HG02870 (cell line): ENCODE measurements around the gene ABCA7.

Experiments used
- ATAC-seq: cut with Tn5 transposase; IDR thresholded peaks from one replicate; pipeline ENCODE4 v1.9.1; 2021; ENCODE audit warnings: mild to moderate bottlenecking, moderate library complexity; ENCODE audit not compliant: unreplicated experiment

ABCA7 gene

DNA sequence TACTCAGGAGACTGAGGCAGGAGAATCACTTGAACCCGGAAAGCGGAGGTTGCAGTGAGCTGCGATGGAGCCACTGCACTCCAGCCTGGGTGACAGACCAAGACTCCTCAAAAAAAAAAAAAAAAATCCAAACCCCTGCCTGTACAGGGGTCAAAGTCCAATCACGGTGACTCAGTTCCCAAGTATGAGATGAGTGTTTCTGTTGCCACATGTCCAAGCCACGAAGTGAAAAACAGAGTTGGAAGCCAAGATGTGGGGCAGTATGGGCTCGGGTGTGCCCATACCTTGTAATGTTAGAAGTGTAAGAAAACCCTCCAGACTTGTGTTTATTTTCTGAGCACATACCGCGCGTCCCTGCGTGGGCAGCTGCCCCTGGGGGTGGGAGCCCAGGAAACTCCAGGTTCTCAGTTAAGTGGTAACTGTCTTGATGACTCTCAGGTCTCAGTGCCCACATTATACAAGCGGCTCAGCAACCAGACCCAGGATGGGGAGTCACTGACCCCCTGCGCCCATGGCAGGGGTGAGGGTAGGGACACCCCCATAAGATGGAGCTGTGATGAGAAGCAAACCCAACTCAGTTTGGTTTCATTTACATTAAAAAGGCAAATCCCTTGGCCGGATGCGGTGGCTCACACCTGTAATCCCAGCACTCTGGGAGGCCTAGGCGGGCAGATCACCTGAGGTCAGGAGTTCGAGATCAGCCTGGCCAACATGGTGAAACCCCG is 62.7 kb downstream of the ABCA7 start:
- ATAC-seq: no peak

DNA sequence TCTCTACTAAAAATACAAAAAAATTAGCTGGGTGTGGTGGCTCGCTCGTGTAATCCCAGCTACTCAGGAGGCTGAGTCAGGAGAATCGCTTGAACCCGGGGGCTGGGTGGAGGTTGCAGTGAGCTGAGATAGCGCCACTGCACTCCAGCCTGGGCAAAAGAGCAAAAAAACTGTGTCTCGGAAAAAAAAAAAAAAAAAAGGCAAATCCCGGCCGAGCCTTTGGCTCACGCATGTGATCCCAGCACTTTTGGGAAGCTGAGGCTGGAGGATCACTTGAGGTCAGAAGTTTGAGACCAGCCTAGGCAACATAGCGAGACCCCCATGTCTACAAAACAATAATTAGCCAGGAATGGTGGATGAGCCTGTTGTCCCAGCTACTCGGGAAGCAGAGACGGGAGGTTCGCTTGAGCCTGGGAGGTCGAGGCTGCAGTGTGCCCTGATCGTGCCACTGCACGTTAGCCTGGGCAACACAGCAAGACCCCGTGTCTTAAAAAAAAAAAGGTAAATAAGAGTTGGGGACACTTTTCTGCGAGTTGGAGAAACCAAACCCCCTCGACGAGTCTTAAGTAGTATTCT is 63.3 kb downstream of the ABCA7 start:
- ATAC-seq: no peak

DNA sequence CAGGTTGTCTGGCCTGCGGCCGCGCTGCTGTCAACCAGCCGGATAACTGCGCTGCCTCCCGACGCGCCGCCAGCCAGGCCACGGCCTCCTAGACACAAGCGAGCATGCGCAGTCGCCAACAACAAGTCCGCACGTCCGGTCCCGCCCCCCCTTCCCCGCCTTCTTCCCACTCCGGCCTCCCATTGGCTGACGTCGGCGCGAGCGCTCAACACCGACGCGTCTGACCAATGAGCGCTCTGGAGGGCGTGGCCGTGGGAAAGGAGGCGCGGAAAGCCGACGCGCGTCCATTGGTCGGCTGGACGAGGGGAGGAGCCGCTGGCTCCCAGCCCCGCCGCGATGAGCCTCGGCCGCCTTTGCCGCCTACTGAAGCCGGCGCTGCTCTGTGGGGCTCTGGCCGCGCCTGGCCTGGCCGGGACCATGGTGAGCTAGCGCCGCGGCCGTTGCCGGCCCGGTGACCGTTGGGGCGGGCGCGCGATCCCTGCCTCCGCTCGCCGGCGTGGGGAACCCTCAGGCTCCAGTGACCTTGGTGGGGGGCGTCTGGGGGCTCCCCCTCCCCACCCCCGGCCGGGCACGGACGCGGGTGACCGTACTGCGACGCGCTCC is 63.9 kb downstream of the ABCA7 start, which contains the start of gene GPX4:
Gene GPX4 (plus strand): TSS at position 287 of the 603 bp plus-strand sequence. CDS start 50 bp downstream, at position 337.
- peak; percentile 81 for ATAC-seq

DNA sequence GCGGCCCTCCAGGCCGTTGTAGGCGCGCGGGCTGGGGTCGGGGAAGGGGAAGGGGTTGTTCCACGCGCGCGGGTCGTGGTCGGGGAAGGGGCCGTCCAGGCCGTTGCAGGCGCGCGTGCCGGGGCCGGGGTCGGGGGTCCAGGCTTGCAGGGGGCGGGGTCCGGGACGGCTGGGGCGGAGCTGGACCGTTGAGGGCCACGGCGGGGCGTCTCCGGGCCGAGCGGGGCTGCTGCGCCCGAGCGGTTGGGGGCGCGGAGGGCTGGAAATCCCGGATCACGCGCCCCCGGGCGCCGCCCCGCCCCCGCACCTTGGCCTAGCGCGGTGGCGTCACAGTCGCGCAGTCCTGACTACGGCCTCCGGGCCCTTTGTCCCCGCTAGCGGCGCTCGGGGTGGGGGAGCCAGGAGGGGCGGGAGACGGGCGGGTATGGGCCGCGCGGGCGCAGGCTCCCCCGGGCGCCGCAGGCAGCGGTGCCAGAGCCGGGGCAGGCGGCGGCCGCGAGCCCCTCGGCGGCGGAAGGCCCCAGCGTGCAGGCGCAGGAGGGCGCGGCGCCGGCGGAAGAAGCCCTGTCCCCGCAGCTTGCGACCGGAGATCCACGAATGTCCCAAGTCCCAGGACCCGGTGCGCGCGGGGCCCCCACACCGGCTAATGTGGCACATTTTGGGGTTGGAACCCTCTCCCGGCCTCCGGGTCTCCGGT is 64.6 kb downstream of the ABCA7 start:
- peak; percentile 25 for ATAC-seq

DNA sequence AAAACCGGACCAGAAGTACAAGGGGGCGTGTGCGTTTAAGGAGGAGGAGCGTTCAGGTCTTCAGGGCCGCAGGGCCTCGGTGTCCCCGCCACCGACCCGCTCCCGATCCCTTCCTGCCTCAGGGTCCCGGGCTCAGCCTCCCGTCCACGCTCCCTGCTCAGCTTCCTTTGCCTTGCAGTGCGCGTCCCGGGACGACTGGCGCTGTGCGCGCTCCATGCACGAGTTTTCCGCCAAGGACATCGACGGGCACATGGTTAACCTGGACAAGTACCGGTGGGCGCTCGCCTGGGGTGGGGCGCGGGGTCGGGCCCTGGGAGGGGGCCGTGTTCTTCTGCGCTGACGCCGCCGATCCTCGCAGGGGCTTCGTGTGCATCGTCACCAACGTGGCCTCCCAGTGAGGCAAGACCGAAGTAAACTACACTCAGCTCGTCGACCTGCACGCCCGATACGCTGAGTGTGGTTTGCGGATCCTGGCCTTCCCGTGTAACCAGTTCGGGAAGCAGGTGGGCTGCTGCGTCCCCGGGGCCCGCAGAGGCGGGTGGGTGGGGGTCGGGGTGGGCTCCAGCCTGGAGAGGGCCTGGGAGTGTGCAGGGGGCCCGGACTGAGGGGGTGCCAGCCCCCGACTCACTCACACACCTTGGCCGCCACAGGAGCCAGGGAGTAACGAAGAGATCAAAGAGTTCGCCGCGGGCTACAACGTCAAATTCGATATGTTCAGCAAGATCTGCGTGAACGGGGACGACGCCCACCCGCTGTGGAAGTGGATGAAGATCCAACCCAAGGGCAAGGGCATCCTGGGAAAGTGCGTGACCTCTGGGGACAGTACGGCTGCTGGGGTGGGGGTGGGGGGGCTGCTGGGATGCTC is 65.3 kb downstream of the ABCA7 start:
- no peak for ATAC-seq

DNA sequence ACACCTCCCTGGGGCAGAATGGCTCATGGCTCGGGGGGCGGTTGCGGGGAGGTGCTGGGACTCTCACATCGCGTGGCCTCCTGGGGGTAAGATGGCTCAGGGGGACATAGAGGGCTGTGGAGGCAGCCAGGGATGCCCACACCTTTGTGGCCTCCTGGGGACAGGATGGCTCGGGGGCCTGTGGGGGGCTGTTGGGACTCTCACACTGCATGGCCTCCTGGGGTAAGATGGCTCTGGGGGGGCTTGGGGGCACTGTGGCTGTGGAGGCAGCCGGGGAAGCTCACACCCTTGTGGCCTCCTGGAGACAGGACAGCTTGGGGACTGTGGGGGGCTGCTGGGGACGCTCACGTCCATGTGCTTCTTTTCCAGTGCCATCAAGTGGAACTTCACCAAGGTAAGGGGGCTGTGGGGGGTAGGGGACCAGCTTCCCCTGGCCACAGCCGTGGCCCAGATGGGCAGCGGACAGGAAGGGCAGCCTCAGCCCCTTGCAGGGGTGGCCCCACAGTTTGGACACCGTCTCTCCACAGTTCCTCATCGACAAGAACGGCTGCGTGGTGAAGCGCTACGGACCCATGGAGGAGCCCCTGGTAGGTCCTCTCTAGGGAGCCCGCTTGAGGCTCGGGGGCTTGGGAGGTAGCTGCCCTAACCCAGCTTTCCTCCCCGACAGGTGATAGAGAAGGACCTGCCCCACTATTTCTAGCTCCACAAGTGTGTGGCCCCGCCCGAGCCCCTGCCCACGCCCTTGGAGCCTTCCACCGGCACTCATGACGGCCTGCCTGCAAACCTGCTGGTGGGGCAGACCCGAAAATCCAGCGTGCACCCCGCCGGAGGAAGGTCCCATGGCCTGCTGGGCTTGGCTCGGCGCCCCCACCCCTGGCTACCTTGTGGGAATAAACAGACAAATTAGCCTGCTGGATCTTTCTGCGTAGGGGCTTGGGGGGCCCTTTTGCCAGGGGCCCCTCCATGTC is 66.2 kb downstream of the ABCA7 start:
- no peak for ATAC-seq

DNA sequence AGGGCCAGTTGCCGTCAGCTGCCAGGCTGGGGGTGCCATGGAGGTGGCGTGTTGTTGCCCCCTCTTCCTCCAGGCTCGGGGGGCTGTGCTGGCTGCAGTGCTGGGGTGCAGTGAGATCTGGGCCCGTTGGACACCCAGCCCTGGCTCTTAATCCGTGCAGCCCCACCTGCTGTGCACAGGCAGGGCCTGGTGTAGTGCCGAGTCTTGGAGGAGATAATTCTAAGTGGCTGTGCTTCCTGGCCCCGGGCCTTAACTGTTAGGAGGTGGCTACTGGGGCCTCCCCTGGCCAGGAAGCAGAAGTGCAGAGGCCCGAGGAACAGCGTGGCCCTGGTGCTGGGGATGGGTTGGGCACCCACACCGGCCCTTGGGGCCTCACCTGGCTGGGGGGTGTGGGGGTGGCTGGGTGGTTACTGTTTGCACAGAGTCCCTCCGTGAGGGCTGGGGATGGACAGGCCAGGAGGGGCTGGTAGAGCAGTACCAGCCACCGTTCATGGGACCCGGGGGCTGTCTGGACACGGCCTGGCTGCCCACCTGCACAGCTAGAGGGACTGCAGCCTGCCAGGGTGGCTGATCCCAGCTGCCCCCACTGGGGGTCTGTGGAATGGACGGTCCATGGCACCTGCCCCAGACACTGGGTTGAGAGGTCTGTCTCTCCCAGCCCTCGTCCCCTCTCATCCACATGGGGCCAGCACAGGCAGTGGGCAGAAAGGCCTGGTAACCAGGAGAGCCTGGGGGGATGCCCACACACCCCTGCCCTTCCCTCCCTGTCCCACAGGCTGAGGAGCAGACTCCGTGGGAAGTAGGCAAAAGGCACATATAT is 67.1 kb downstream of the ABCA7 start:
- ATAC-seq: no peak

DNA sequence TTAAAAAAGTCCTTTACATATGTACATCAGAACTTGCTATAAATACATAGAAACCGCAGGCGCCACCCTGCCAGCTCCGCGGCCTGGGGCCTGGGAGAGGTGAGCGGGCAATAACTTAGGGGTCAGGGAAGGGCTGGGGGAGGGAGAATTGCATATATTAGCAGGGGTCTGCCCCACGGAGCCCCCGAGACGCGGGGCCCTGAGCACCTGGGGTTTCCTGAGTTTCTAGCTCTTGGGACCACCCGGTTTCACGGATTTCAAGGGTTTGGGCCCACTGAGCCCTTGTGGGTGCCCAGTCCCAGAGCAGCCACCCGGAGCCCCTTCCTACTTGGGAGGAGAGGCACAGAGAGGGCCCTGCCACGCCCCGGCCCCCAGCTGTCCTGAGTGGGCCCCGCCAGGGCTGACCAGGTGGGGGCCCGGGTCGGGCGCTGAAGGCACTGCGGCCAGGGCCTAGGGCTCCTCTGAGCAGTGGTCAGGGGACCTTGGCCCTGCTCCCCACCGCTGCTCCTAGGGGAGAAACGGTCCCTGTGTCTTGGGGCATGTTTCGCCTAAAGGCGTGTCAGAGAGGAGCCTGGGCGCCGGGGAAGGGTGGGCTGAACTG is 67.9 kb downstream of the ABCA7 start:
- no peak for ATAC-seq

DNA sequence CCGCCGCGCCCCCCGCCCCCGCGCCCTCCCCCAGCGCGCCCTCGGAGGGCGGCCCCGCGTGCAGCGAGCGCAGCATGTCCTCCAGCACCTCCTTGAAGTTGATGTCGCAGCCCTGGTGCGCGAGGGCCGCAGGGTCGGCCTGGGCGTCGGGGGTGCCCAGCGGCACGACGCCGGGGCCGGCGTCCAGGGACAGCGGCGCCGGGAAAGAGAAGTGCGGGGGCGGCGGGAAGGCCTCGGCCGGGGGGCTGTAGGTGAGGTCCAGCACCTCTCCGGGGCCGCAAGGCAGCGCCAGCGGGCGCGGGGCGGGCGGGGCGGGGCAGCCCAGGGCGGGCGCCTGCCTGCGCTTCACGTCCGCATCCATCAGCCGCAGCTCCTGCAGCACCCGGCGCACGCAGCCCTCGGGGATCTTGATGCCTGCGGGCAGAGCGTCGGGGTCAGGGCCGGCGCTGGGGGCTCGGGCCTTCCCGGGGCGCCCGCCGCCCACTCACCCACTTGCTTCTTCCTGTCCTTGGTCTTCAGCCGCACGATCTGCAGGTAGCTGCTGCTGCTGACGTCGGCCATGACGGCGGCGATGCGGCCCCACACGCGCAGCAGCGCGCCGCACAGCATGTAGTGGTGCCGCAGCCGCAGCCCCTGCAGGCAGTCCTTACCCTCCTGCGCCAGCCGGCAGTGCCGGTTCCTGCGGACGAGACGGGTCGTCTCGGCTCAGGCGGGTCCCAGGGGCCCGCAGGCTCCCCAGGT is 68.6 kb downstream of the ABCA7 start:
- no peak for ATAC-seq

DNA sequence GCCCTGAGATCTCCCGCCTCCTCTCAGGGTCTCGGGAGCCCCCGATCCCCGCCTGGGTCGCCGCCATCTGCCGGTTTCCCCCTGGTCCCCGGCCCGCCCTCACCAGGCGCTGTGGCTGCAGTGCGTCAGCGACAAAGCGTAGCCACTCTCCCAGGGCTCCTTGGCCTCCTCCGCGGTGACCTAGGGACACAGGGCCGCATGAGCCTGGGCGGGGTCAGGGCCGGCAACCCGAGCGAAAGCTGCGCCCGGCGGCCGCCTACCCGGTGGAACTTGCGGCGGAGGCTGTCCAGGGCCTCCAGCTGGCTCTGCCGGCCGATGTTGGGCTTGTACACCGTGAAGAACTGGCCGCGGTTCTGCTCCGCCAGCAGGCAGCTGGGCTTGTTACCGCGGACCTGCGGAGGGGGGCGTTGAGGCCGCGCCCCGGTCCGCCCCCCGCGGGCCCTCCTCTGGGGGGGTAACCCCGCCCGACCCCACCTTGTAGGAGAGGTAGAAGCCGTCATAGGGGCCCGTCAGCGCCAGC is 69.2 kb downstream of the ABCA7 start:
- no peak for ATAC-seq

DNA sequence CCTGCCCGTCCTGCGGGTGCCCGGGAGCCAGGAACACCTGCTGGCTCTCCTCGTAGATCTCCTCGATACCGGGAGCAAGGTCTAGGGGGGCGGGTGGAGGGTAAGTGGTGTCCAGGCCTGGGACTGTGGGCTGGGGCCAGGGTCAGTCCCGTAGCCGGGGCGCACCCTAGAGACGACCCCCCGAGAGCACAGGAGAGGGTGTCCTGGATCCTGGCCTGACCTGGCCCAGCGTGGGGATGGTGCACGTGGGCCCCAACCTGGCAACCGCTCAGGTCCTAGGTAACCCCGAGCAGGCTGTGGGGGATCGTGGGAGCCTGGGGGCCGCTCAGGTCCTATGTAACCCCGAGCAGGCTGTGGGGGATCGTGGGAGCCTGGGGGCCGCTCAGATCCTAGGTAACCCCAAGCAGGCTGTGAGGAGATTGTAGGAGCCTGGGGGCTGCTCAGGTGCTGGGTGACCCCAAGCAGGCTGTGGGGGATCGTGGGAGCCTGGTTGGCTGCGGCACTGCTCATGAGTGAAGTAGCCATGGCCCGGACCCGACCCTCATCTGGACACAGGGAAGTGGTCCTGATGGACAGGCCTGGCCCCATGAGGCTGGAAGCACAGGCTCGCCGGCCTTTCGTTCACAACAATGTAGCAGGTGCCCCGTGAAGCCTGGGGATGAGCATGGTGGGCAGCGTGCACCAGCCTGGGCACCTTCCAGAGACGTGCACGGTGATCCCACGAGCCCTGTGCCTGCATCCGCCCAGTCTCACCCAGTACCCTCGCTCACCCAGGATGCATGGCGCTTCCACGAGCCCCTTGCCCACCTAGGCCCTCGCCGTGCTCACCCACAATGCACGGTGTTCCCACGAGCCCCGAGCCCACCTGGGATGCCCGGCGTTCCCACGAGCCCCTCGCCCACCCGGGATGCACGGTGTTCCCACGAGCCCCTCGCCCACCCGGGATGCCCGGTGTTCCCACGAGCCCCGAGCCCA is 70.1 kb downstream of the ABCA7 start:
- ATAC-seq: no peak

DNA sequence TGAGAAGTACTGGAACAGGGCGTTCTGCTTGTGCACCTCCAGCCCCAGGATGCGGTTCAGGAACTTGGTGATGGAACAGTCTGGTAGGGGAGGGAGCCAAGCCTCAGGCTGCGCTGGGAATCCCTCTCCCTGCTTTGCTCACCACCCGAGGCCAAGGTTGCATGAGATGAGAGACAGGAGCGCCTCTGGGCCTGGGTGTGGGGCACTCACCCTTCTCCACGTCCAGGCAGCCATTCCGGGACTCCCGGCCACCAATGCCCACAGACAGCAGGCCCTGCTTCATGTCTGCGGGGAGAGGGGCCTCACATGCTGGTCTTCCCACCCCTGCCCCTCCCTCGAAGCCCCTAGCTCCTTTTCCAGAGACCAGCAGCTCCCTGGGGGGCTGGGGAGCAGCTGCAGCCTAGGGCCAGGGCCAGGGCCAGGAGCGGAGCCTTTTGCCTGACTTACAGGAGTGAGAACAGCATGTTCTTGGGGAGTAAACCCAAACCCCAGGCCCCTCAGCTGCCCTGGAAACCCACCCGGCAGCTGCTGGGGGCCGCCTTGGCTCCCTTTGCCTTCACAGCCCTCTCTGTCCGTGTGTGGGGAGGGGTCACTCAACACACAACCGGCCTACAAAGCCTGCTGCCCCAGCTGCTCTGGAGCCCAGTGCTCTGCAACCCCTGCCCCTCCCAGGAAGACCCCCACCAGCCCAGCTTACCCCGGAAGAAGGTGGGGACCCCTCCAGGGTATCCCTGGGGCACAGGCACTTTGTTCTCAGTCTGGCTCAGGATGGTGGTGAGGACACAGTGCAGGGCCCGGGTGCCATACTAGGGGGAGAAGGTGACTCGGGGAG is 71.1 kb downstream of the ABCA7 start:
- no peak for ATAC-seq

DNA sequence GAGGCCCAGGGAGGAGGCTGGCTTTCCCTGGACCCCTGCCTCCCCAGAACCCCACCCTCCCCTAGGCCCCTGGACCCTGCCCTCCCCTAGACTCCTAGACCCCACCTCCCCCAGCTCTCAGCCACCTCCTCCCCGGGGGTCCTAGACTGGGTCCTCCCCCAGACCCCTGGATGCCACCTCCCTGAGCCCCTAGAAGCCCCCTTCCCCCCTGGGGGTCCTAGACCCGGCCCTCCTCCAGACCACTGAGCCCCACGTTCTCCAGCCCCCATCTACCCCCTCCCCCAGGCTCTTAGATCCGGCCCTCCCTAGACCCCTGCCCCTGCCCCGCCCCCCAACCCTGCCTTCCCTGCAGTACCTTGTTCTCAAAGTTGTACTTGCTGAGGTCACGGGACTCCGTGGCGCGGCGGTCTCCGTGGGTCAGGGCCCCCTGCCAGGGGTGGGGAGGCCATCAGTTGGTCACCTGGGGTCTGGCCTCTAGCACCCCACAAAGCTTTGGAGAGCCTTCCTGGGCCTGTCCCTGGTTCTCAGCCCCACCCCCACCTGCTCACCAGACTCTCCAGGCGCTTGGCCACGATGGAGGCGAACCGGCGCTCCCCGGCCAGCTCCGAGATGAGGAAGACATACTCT is 71.8 kb downstream of the ABCA7 start:
- ATAC-seq: no peak

DNA sequence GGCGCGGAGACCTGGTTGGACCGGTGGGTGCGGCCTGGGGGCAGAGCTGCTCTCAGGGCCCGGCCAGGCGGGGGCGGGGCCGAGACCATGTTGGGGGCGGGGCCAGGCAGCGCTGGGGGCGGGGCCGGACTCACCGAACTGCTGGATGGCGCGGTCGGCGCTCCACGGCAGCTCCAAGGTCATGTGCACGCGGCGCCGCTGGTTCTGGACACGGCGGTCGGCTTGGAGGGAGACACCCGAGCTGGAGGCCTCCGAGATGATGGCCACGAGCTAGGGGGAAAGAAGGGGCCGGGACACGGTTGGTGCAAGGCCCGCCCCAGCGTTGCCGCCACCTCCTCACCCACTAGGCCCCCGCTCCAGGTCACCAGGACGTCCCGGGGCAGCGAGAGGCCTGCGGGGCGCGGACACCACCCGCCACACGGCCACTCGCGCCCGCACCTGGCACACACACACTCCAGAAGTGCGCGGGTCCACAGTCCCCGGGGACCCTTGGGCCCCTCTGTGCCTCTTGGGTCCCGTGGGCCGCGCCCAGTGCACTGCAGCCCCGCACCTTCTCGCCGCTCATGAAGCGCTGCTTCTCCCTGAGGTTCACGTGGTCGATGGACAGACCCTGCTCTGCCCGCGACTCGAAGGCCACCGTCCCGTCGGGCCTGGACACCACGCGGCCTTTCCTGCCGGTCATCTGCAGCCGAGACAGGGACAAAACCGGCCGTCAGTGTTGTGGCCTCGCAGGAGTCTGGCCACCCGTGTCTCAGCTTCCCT is 72.5 kb downstream of the ABCA7 start:
- no peak for ATAC-seq
